AG10803 (cell line): Measurements from ENCODE around the gene RGS1.
A peak's percentile ranks its signal among the peaks of the same experiment; 100 is the strongest.

Experiments
- DNase-seq: peaks from one replicate; pipeline ENCODE4 v3.0.0; 2010; ENCODE audit warnings: low read depth
- H3K4me3 ChIP-seq: 2 replicates; pipeline ENCODE4 v1.5.1; 2011; ENCODE audit warnings: mild to moderate bottlenecking, low read length, control low read depth
- CTCF ChIP-seq: conservative IDR thresholded peaks from 2 replicates; pipeline ENCODE4 v1.5.1; 2011; ENCODE audit warnings: mild to moderate bottlenecking, low read length, control low read depth, inconsistent platforms

RGS1 gene

GRCh38 chr1:192608671-192609070, 33.1 kb downstream of the RGS1 start:
- no peak overlapping the region for H3K4me3 ChIP-seq
- TF ChIP-seq CTCF, result no peak

DNA sequence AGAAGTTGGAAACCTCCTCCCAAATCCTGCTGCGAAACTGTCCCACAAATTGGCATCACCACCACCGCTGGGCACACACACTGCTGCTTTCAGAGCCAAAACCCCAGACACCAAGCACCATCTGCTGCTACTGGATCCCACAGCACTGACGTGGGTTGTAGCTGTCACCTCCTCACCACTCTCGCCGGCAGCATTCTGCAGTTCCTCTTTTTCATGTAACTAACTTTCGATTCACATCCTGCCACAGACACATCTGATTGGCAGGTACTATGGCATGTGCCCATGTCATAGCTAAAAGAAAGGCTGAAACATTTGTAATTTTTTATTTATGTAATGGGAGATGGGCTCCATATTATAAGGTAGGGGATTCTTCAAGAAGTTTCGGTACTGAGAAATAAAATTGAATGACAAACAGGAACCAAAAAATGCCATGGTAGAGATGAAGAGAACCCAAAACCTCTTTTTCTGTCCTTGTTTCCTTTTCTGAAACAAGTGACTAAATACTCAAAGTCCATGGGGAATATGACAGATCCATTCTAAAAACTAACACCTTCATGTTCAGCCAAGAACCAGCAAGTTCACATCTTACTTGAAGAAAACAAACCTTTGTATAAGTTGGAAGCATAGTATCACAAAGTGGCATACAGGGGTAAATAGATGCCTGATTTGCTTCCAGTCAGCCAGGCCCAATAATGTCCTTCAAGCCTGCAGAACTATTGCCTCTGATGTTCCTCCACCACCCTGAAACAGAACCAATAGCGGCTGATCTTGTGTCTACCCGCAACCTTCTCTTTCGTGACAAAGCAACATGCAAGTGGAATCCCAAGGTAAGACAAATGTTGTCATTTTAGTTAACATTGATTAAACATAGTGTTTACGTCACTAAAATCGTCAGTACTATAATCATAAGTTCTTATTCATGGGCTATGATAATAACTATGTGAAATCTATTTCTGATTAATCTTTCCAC, 33.8 kb downstream of the RGS1 start:
- DNase-seq, result no peak
- H3K4me3 ChIP-seq, result no peak overlapping the region
- no peak for TF ChIP-seq CTCF

More at GRCh38 chr1:192608671-192609070, 33.1 kb downstream of the RGS1 start:
- DNase-seq, result no peak

GRCh38 chr1:192610112-192610889, 34.7 kb downstream of the RGS1 start:
- peak; percentile 59 for TF ChIP-seq CTCF
- peak; percentile 37 for DNase-seq
- no peak overlapping the region for H3K4me3 ChIP-seq

GRCh38 chr1:192615055-192615454, 39.5 kb downstream of the RGS1 start:
- no peak for DNase-seq
- H3K4me3 ChIP-seq, result no peak overlapping the region
- TF ChIP-seq CTCF, result no peak

GRCh38 chr1:192620071-192620635, 44.6 kb downstream of the RGS1 start:
- DNase-seq, result peak; percentile 5
- no peak for TF ChIP-seq CTCF
- no peak overlapping the region for H3K4me3 ChIP-seq

DNA sequence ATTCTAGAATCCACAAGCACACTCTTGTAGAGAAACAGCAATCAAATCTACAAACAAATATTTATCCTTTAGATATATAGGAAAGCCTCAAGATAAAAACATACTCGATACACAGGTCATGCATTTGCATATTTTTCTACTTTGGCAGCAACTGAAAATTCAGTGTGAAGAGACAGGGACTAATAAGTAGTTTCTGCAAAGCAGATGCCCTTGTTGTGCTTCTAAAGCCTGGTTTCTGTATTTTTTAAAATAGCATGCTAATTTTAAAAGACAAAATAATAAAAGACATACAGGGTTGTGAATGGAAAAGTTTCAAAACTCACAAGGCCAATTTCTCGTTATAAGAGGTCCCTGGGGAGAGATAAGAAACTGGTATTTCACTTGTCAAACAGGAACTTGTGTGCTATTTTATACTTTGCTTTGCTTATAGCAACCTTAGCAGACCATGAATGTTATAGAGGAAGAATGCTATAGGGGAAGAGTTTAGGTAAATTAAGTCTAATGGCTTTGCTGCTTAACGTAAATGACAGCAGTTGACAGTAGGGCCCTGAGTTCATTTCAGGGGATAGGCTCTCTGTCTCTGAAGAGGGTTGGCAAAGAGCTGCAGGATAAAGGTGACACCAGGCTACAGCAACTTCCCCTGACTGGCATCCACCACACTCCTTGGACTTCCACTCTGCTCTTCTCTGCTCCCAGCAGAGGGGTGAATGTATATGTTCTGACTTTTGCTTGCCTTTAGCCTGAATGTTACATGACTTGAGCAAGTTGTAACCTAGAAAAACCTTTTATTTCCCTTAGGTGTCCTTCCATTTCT, 51.0 kb downstream of the RGS1 start:
- H3K4me3 ChIP-seq, result no peak overlapping the region
- no peak for TF ChIP-seq CTCF
- no peak for DNase-seq
